NCI-H526 (cell line): ENCODE results near the gene IGLL1.
"Not testable (repeated sequence)": the region's sequence is repeated elsewhere in the genome, so short reads cannot be mapped to it uniquely, and the experiment has no call there.

ENCODE experiments used
- DNase-seq, 2 experiments: peaks; one replicate each; lab custom pipeline; 2025; lab: John Stamatoyannopoulos, UW

The IGLL1 gene

GRCh38 chr22:23540837-23541236 lies 39.3 kb downstream of the IGLL1 start:
- DNase-seq, result not testable (repeated sequence)

- not testable (repeated sequence) for DNase-seq
Observed at GRCh38 chr22:23539839-23540198, 40.3 kb downstream of the IGLL1 start.

- peak; percentile 80 to 89 for DNase-seq
Observed at GRCh38 chr22:23539135-23539838, 40.8 kb downstream of the IGLL1 start.

GRCh38 chr22:23538696-23539030 lies 41.4 kb downstream of the IGLL1 start:
- peak in 1 of 2 experiments; percentile 25 for DNase-seq

GRCh38 chr22:23537830-23538695 lies 42.0 kb downstream of the IGLL1 start:
- DNase-seq, result not testable (repeated sequence)

GRCh38 chr22:23537416-23537815 lies 42.7 kb downstream of the IGLL1 start:
- peak in 1 of 2 experiments; percentile 52 for DNase-seq

- DNase-seq, result peak in 1 of 2 experiments; percentile 40
Observed at GRCh38 chr22:23536821-23537345, 43.2 kb downstream of the IGLL1 start.

- DNase-seq, result peak; percentile 43 to 74
Observed at GRCh38 chr22:23535790-23536661, 44.1 kb downstream of the IGLL1 start.

GRCh38 chr22:23534851-23535717 lies 45.0 kb downstream of the IGLL1 start:
- DNase-seq, result no peak

GRCh38 chr22:23534201-23534850 lies 45.8 kb downstream of the IGLL1 start:
- DNase-seq, result no peak

- no peak for DNase-seq
Observed at GRCh38 chr22:23533771-23534191, 46.3 kb downstream of the IGLL1 start.

- peak; percentile 68 to 88 for DNase-seq
Observed at GRCh38 chr22:23533328-23533762, 46.7 kb downstream of the IGLL1 start.

GRCh38 chr22:23532731-23533130 lies 47.4 kb downstream of the IGLL1 start:
- no peak for DNase-seq

- no peak for DNase-seq
Observed at GRCh38 chr22:23531966-23532705, 48.0 kb downstream of the IGLL1 start.

- no peak for DNase-seq
Observed at GRCh38 chr22:23531283-23531956, 48.7 kb downstream of the IGLL1 start.

GRCh38 chr22:23530766-23531282 lies 49.3 kb downstream of the IGLL1 start:
- no peak for DNase-seq

- no peak for DNase-seq
Observed at GRCh38 chr22:23530106-23530505, 50.0 kb downstream of the IGLL1 start.

- no peak for DNase-seq
Observed at GRCh38 chr22:23529166-23530103, 50.7 kb downstream of the IGLL1 start.
